Trophoblast cell (in vitro differentiated cells and primary cell): ENCODE results near the gene CHAF1A.
A peak's percentile ranks its signal among the peaks of the same experiment; 100 is the strongest.

Experiments
- DNase-seq, 2 donors: peaks; one replicate each; pipeline ENCODE4 v3.0.0-alpha.2; 2016
- H2AFZ ChIP-seq: 2 replicates; pipeline ENCODE4 v1.6.1; 2013; ENCODE audit warnings: low read length, moderate library complexity, mild to moderate bottlenecking; ENCODE audit not compliant: insufficient read depth, poor library complexity
- H2AK5ac ChIP-seq: 2 replicates; pipeline ENCODE4 v1.6.1; 2013; ENCODE audit warnings: mild to moderate bottlenecking, low read length
- H2BK120ac ChIP-seq: 2 replicates; pipeline ENCODE4 v1.6.1; 2013; ENCODE audit warnings: low read length, mild to moderate bottlenecking, moderate library complexity; ENCODE audit not compliant: insufficient read depth, poor library complexity
- H2BK12ac ChIP-seq: 2 replicates; pipeline ENCODE4 v1.6.1; 2013; ENCODE audit warnings: mild to moderate bottlenecking, low read length, moderate library complexity
- H2BK5ac ChIP-seq: 2 replicates; pipeline ENCODE4 v1.6.1; 2013; ENCODE audit warnings: low read length, low read depth, moderate library complexity, mild to moderate bottlenecking; ENCODE audit not compliant: poor library complexity
- H3K14ac ChIP-seq: 2 replicates; pipeline ENCODE4 v1.6.1; 2013; ENCODE audit warnings: mild to moderate bottlenecking, low read length
- H3K18ac ChIP-seq: 2 replicates; pipeline ENCODE4 v1.6.1; 2013; ENCODE audit warnings: mild to moderate bottlenecking, low read length
- H3K23ac ChIP-seq: 2 replicates; pipeline ENCODE4 v1.6.1; 2013; ENCODE audit warnings: low read length
- H3K27ac ChIP-seq: 2 replicates; pipeline ENCODE4 v1.5.1; 2013; ENCODE audit warnings: low read depth, mild to moderate bottlenecking, inconsistent platforms, low read length, moderate library complexity
- H3K27me3 ChIP-seq: 2 replicates; pipeline ENCODE4 v1.6.1; 2013; ENCODE audit warnings: inconsistent platforms, mild to moderate bottlenecking, low read length, moderate library complexity; ENCODE audit not compliant: insufficient read depth
- H3K36me3 ChIP-seq, 2 experiments: 1 replicate in 1 of 2; 2 replicates in 1 of 2; pipeline ENCODE4 v1.6.1; 2013; ENCODE audit warnings: low read length in 2 of 2, mild to moderate bottlenecking in 2 of 2, moderate library complexity in 1 of 2; ENCODE audit not compliant: insufficient read depth in 2 of 2, control insufficient read depth in 1 of 2
- H3K4ac ChIP-seq: 2 replicates; pipeline ENCODE4 v1.6.1; 2013; ENCODE audit warnings: low read depth, mild to moderate bottlenecking, low read length, moderate library complexity
- H3K4me1 ChIP-seq, 2 experiments: 1 replicate in 1 of 2; 2 replicates in 1 of 2; pipeline ENCODE4 v1.6.1; 2013; ENCODE audit warnings: low read length in 2 of 2, mild to moderate bottlenecking in 2 of 2, moderate library complexity in 1 of 2; ENCODE audit not compliant: insufficient read depth in 2 of 2, control insufficient read depth in 1 of 2
- H3K4me2 ChIP-seq: 2 replicates; pipeline ENCODE4 v1.6.1; 2013; ENCODE audit warnings: inconsistent platforms, mild to moderate bottlenecking, low read length, moderate library complexity
- H3K4me3 ChIP-seq: 2 replicates; pipeline ENCODE4 v1.5.1; 2013; ENCODE audit warnings: mild to moderate bottlenecking, low read depth, low read length, inconsistent platforms
- H3K79me1 ChIP-seq: one replicate; pipeline ENCODE4 v1.6.1; 2013; ENCODE audit warnings: low read length
- H3K79me2 ChIP-seq: 2 replicates; pipeline ENCODE4 v1.6.1; 2013; ENCODE audit warnings: low read length, mild to moderate bottlenecking; ENCODE audit not compliant: control insufficient read depth, insufficient read depth, poor library complexity
- H3K9ac ChIP-seq: 2 replicates; pipeline ENCODE4 v1.6.1; 2013; ENCODE audit warnings: mild to moderate bottlenecking, low read length
- H3K9me3 ChIP-seq: 2 replicates; pipeline ENCODE4 v1.6.1; 2013; ENCODE audit warnings: low read depth, mild to moderate bottlenecking, control low read depth, inconsistent platforms, low read length; ENCODE audit not compliant: insufficient read depth
- H4K12ac ChIP-seq: 2 replicates; pipeline ENCODE4 v1.6.1; 2013; ENCODE audit warnings: low read depth, mild to moderate bottlenecking, low read length, moderate library complexity
- H4K8ac ChIP-seq: 2 replicates; pipeline ENCODE4 v1.6.1; 2013; ENCODE audit warnings: low read depth, mild to moderate bottlenecking, low read length, moderate library complexity
- H4K91ac ChIP-seq: one replicate; pipeline ENCODE4 v1.6.1; 2013; ENCODE audit warnings: low read depth, mild to moderate bottlenecking, low read length, moderate library complexity
- WGBS: extraction: QIAGEN DNeasy Blood & Tissue Kit; methylation state at CpG from one replicate; pipeline ENCODE4 v1.1.7; 2013; ENCODE audit warnings: missing lambda C conversion rate; ENCODE audit not compliant: insufficient read length, insufficient coverage; ENCODE audit errors: extremely low coverage; 5-methylcytosine and 5-hydroxymethylcytosine counted together

CHAF1A gene

DNA sequence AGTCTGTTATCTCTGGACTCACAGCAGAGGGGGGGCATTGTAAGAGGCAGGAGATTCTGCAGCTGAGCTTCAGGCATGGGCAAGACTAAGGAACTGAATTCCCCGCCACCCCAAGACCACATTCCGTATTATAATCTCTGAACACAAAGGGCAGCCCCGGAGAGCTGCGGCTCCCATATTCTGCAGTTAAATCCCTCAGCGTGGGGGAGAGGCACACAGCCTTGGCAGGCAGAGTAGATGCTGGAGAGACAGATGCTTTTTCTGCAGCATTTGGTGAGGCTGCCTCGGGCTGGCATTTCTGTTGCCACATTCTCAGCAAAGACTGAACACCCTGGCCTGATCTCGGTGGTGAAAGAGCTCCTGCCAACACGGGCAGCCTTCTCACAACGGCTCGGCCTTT lies 12.9 kb downstream of the CHAF1A start:
- Histone ChIP-seq H3K4me2 (no peak overlapping the region), H3K4ac (peak overlapping the region; percentile 12)

GRCh38 chr19:4416268-4416667 lies 13.8 kb downstream of the CHAF1A start:
- Histone ChIP-seq H3K36me3 (peaks cover 35 to 37% of the 10 kb centered on the region in 2 experiments), H3K27me3 (no peaks in the 10 kb centered on the region), H3K14ac (no peak overlapping the region), H2BK12ac (no peak overlapping the region), H3K79me1 (no peaks in the 10 kb centered on the region), H3K18ac (no peak overlapping the region), H3K79me2 (peaks cover 2% of the 10 kb centered on the region), H3K9ac (no peak overlapping the region), H3K9me3 (no peaks in the 10 kb centered on the region), H3K4ac (no peak overlapping the region), H2BK120ac (no peak overlapping the region), H2AFZ (no peak overlapping the region), H3K23ac (no peak overlapping the region), H2BK5ac (no peak overlapping the region), H3K4me1 (no peaks in the 10 kb centered on the region), H4K91ac (no peak overlapping the region), H3K27ac (no peak overlapping the region), H4K8ac (no peak overlapping the region), H3K4me2 (no peak overlapping the region), H3K4me3 (no peak overlapping the region), H4K12ac (no peak overlapping the region), H2AK5ac (no peak overlapping the region)
- no CpG with 5 or more reads among the region's 9 CpGs for WGBS
- no peak for DNase-seq

More for the DNA sequence above, 12.9 kb downstream of the CHAF1A start:
- Histone ChIP-seq H3K4me3 (no peak overlapping the region), H2AFZ (no peak overlapping the region), H3K23ac (no peak overlapping the region), H4K12ac (no peak overlapping the region), H2BK12ac (no peak overlapping the region), H3K27me3 (no peaks in the 10 kb centered on the region), H3K14ac (no peak overlapping the region), H3K27ac (no peak overlapping the region), H2BK5ac (no peak overlapping the region), H3K9me3 (no peaks in the 10 kb centered on the region), H3K36me3 (peaks cover 33 to 34% of the 10 kb centered on the region in 2 experiments), H3K9ac (no peak overlapping the region), H2AK5ac (no peak overlapping the region), H4K8ac (no peak overlapping the region), H3K18ac (no peak overlapping the region), H4K91ac (no peak overlapping the region), H3K4me1 (no peaks in the 10 kb centered on the region), H3K79me2 (peaks cover 2% of the 10 kb centered on the region), H2BK120ac (no peak overlapping the region), H3K79me1 (no peaks in the 10 kb centered on the region)
- WGBS = no CpG with 5 or more reads among the region's 10 CpGs
- no peak for DNase-seq

- no peak overlapping the region for H2BK120ac ChIP-seq
- H4K8ac ChIP-seq = no peak overlapping the region
- no peak overlapping the region for H3K14ac ChIP-seq
- peaks cover 44 to 54% of the 10 kb centered on the region in 2 experiments for H3K36me3 ChIP-seq
- H2AFZ ChIP-seq = no peak overlapping the region
- no peak overlapping the region for H3K9ac ChIP-seq
- no peak overlapping the region for H3K27ac ChIP-seq
- H3K79me2 ChIP-seq = no peaks in the 10 kb centered on the region
- no peak overlapping the region for H3K23ac ChIP-seq
- H3K79me1 ChIP-seq = no peaks in the 10 kb centered on the region
- no peak overlapping the region for H2AK5ac ChIP-seq
- no peak overlapping the region for H4K12ac ChIP-seq
- no peak overlapping the region for H3K4me2 ChIP-seq
- no peaks in the 10 kb centered on the region for H3K4me1 ChIP-seq
- DNase-seq = no peak
- no peaks in the 10 kb centered on the region for H3K9me3 ChIP-seq
- no peak overlapping the region for H2BK5ac ChIP-seq
- no peak overlapping the region for H3K18ac ChIP-seq
- no peak overlapping the region for H4K91ac ChIP-seq
- no peaks in the 10 kb centered on the region for H3K27me3 ChIP-seq
- no peak overlapping the region for H2BK12ac ChIP-seq
- no CpG with 5 or more reads among the region's 16 CpGs for WGBS
- no peak overlapping the region for H3K4ac ChIP-seq
- no peak overlapping the region for H3K4me3 ChIP-seq
These were observed 21.1 kb downstream of the CHAF1A start for GRCh38 chr19:4423416-4424126.

GRCh38 chr19:4425537-4425936 lies 23.1 kb downstream of the CHAF1A start:
- no peak overlapping the region for H3K4me3 ChIP-seq
- no peak overlapping the region for H4K12ac ChIP-seq
- H3K9me3 ChIP-seq = no peaks in the 10 kb centered on the region
- H3K27ac ChIP-seq = no peak overlapping the region
- H3K9ac ChIP-seq = no peak overlapping the region
- H4K91ac ChIP-seq = no peak overlapping the region
- no peak overlapping the region for H2BK120ac ChIP-seq
- H2AK5ac ChIP-seq = no peak overlapping the region
- WGBS = no CpG with 5 or more reads among the region's 6 CpGs
- H3K4ac ChIP-seq = no peak overlapping the region
- H3K4me2 ChIP-seq = no peak overlapping the region
- H3K79me2 ChIP-seq = no peaks in the 10 kb centered on the region
- H2BK5ac ChIP-seq = no peak overlapping the region
- H3K14ac ChIP-seq = no peak overlapping the region
- H3K27me3 ChIP-seq = no peaks in the 10 kb centered on the region
- no peak overlapping the region for H3K23ac ChIP-seq
- H2AFZ ChIP-seq = no peak overlapping the region
- no peak for DNase-seq
- H3K18ac ChIP-seq = no peak overlapping the region
- no peak overlapping the region for H2BK12ac ChIP-seq
- H3K36me3 ChIP-seq = peaks cover 58 to 60% of the 10 kb centered on the region in 2 experiments
- H3K4me1 ChIP-seq = no peaks in the 10 kb centered on the region
- H4K8ac ChIP-seq = no peak overlapping the region
- no peaks in the 10 kb centered on the region for H3K79me1 ChIP-seq
